ENCODE measurements around the gene GGCX. TPM values are rescaled to one million over a fixed set of nuclear protein-coding genes. Genes with fewer than 3 reads are reported as not detected.

Gene GGCX
- total RNA-seq, 2 experiments from 2014 or later = 20.8 to 22.8 TPM

DNA sequence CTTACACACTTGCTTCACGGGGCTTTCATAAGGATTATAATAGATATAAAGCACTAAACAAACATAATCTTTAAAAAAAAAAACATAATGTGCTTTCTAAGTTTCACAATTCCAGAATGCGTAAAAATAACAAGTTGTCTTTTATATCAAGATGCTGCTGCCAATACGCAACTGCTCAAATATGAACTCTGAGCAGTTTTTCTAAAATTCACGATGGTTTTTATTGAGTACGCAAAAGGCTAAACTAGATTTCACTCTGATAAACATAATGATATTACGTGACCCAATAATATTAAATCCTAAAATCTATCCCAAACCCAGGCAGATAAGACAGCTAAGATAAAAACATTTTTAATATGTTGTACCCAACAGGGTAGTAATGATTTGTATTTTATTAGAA is 47.0 kb downstream of the GGCX start:
- ChIA-PET CTCF (no interaction called here), POLR2A (no interaction called here)
- Mint-ChIP-seq H3K4me1 (no peaks in the 10 kb centered on the region), H3K27me3 (no peaks in the 10 kb centered on the region), H3K9me3 (no peaks in the 10 kb centered on the region), H3K27ac (no peak overlapping the region), H3K4me3 (no peak overlapping the region), H3K36me3 (ENCODE audit: low read depth) (no peaks in the 10 kb centered on the region)
- no peak for DNase-seq

DNA sequence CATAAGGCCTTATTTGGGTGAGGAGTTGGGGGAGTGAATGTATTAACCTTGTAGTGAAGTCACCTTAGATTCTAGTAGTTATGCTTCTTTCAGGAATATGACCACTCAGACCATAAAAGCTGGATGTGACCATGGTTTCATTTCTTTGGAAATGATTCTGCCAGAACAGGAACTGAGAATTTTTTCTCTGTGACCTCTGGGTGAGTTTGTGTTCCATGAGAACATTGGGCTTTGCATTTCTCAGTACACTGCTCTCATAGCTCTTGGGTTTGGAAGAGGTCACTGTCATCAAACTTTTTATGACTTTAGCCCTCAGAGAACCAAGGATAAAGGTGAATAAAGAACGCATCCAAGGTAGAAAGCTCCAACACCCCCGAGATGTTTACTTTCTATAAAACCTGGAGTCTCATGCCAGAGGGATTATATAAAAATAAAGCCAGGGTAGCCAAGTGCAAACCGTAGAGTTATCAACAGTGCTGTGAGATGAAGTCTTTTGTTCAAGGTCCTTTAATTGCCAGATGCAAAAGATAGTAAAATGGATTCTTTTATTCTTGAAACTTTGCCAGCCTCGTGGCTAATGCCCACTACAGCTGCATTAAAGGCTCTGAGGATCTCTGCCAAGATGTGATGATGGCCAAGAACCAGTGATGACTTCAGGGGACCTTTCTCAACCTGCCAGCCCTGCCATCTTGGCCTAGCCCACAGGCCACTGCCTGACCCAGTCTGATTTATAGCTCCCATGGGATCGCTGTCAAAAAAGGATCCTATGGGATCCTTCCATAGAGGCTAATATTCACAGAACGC is 50.1 kb downstream of the GGCX start:
- Mint-ChIP-seq H3K27ac (no peak overlapping the region), H3K9me3 (no peaks in the 10 kb centered on the region), H3K4me3 (no peak overlapping the region), H3K36me3 (ENCODE audit: low read depth) (no peaks in the 10 kb centered on the region), H3K27me3 (no peaks in the 10 kb centered on the region), H3K4me1 (no peaks in the 10 kb centered on the region)
- POLR2A ChIA-PET = interaction anchor here (1.1 kb wide), 1 partner anchor 28 kb away, joined by 3 read pairs; the partner anchor contains the start of gene MAT2A
- DNase-seq = no peak
- CTCF ChIA-PET = interaction anchor here (0.6 to 1.1 kb wide), 3 partner anchors 26 to 60 kb away, joined by 3 to 4 read pairs (median 3); no protein-coding TSS in a partner anchor

DNA sequence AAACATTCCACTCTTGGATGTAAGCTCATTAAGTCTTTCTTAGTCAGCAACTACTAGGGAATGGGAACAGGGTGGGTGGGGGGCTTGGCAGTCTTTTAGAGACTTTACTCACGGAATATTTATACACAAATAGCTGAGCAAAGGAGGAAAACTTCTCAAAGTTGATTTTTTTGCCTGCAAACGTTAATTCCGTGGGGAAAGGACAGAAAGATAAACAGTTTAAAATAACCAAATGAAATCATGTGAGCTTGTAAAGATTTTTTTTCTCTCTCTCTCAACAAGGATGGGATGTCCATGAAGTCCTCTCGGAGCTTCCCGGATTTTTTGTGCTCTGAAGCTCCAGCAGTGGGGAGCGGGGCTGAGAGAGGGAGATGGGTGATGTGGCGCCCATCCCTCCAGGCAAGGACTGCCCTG is 54.5 kb downstream of the GGCX start:
- Mint-ChIP-seq H3K9me3 (no peaks in the 10 kb centered on the region), H3K4me3 (no peak overlapping the region), H3K27me3 (no peaks in the 10 kb centered on the region), H3K4me1 (no peaks in the 10 kb centered on the region), H3K36me3 (ENCODE audit: low read depth) (no peaks in the 10 kb centered on the region), H3K27ac (no peak overlapping the region)
- ChIA-PET POLR2A (no interaction called here), CTCF (no interaction called here)
- no peak for DNase-seq

DNA sequence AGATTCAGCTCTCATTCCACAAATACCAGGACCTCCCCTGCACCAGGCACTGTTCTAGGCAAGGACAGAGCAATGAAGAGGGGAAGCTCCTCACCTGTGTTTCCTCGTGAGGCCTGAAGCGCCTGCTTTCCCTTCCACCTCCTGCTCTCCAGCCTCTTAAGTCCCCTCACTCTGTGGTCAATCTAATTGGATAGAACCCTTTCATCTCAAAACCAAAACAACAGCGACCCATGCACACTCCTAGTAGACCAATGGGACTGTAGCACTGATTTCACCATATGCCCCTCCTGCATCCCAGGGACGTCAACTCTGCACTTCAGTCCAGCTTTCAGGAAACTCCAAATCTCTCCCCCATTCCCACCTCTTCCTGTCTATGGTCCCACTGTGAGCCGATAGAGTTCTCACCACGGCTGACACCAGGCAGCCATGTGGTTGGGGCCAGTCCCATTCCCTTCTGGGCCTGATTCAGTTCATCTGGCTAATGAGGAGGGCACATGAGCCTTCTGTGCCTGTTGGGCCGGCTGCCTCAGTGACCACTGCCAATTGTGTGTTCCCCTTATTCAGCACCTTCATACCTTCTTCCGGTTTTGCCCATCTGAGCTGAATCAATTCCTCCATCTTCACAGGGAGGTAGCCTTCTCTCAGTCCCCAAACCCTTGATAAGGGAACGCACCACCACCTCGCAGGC is 55.6 kb downstream of the GGCX start:
- Mint-ChIP-seq H3K36me3 (ENCODE audit: low read depth) (no peaks in the 10 kb centered on the region), H3K27ac (no peak overlapping the region), H3K4me3 (no peak overlapping the region), H3K27me3 (no peaks in the 10 kb centered on the region), H3K4me1 (no peaks in the 10 kb centered on the region), H3K9me3 (no peaks in the 10 kb centered on the region)
- no peak for DNase-seq
- ChIA-PET POLR2A (no interaction called here), CTCF (interaction anchor here (0.8 to 1.6 kb wide), 3 partner anchors 14 to 51 kb away, joined by 3 read pairs; no protein-coding TSS in a partner anchor)

DNA sequence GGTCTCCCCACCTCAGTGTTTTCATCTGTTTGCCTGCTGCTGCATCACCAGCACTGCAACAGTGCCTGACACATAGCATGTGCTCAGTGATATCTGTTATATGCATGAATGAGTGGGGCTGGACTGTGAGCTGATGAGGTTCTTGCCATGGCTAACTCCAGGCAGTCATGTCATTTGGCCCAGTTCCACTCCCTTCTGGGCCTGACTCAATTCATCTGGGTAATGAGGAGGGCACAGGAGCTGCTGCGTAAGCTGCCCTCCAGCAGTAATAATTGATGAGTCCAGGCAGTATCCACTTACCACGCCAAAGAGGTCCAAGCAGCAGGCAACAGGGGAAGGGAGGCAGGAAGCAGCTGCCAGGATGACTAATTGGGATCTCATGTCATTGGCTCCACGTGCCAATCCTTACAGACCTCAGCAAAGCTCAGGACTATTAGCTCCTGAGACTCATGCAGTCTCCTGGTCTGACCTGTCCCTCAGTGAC is 56.5 kb downstream of the GGCX start:
- Mint-ChIP-seq H3K27me3 (no peaks in the 10 kb centered on the region), H3K4me1 (no peaks in the 10 kb centered on the region), H3K27ac (no peak overlapping the region), H3K36me3 (ENCODE audit: low read depth) (no peaks in the 10 kb centered on the region), H3K9me3 (no peaks in the 10 kb centered on the region), H3K4me3 (no peak overlapping the region)
- POLR2A ChIA-PET = no interaction called here
- no peak for DNase-seq
- CTCF ChIA-PET = interaction anchor here (1.3 to 1.6 kb wide), 2 partner anchors 41 to 52 kb away, joined by 3 read pairs; no protein-coding TSS in a partner anchor

DNA sequence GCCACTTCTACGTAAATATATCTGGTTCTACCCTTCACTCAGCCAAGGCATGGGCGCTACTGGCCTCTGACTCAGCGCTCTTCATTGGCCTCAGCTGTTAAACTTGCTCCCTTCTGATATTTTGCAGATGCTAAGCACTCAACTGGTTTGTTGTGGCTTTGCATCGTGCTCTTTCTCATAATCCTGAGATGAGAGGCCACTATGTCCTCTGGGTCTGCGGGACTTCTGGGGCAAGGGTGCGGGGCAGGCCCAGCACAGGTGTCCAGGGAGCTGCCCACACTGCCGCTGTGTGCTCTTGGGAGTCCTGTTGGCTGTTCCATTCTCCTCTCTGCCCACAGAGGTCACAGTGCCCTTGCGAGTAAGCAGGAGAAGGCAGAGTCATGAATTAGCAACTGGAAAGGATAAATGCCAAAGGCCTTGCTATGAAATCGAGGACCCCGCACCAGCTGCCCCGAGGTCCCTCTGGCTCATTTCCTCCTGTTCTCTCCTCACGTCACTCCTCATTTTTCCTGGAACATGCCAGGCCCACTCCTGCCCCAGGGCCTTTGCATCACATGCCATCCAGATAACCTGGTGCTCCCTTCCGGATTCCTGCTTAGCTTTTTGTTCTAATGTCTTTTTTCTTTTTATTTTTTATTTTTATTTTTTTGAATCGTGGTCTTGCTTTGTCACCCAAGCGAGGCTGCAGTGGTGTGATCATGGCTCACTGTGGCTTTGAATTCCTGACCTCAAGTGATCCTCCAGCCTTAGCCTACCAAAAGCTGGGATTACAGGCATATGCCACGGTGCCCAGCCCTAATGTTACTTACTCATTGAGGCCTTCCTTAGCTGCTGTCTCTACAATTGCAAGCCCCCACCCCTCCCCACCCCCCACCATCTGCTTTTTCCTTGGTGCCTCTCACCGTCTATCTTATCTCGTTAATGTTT is 57.2 kb downstream of the GGCX start:
- H3K36me3 Mint-ChIP-seq (ENCODE audit: low read depth) = no peaks in the 10 kb centered on the region
- no peak for DNase-seq
- H3K4me3 Mint-ChIP-seq = no peak overlapping the region
- no peaks in the 10 kb centered on the region for H3K9me3 Mint-ChIP-seq
- H3K4me1 Mint-ChIP-seq = no peaks in the 10 kb centered on the region
- ChIA-PET POLR2A (no interaction called here), CTCF (interaction anchor here (1.3 to 1.6 kb wide), 2 partner anchors 42 to 53 kb away, joined by 3 read pairs; no protein-coding TSS in a partner anchor)
- no peaks in the 10 kb centered on the region for H3K27me3 Mint-ChIP-seq
- H3K27ac Mint-ChIP-seq = no peak overlapping the region

DNA sequence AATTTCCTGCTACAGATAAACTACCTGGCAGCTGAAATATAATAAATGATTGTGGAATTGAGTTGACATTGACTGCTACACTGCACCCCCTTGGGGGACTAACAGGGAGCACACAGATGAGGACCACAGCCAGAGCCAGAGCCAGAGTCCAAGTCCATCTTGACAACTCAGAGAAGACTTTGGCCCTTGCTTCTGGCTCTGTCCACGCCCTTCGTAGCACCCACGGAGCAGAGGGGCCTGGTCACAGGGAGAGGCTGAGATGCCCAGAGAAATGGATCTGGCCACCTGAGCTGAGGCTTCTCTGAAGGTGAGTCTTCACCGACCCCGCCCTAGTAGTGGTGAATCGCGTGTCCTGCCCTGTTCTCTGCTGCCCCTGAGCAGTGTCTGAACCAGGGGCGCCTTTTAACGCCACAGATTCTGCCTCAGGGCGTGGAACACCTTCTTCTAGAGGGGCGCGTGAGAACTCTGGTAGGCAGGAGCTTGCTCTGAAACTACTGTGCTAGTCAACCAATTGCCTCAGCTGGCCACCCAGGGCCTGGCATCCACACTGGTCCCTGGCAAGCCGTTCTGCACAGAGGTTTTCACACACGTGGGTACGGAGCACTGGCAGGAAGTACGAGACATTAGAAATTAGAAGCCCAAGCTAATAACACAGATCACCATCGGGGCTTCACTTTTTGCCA is 58.0 kb downstream of the GGCX start:
- CTCF ChIA-PET = interaction anchor here (0.5 kb wide), 1 partner anchor 9 kb away, joined by 3 read pairs; no protein-coding TSS in a partner anchor
- Mint-ChIP-seq H3K4me3 (no peak overlapping the region), H3K36me3 (ENCODE audit: low read depth) (no peaks in the 10 kb centered on the region), H3K4me1 (no peaks in the 10 kb centered on the region), H3K9me3 (no peaks in the 10 kb centered on the region), H3K27me3 (no peaks in the 10 kb centered on the region), H3K27ac (no peak overlapping the region)
- POLR2A ChIA-PET = no interaction called here
- no peak for DNase-seq

DNA sequence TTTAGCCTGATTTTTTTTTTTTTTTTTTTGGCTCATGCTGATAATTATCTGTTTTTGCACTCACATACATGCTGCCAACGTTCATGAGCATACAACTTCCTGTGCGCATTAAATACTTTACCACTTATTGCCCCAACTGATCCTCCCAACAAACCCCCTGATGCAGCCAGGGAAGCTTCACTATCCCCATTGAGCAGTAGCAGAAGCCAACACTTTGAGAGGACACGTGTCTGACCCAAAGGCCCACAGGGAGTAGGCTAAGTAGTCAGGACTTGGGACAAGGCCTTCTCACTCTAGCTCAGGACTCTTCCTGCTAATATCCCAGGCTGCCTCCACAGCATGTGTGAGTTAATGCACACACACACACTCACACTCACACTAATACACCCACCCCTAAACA is 58.6 kb downstream of the GGCX start:
- Mint-ChIP-seq H3K36me3 (ENCODE audit: low read depth) (no peaks in the 10 kb centered on the region), H3K4me3 (no peak overlapping the region), H3K4me1 (no peaks in the 10 kb centered on the region), H3K27me3 (no peaks in the 10 kb centered on the region), H3K9me3 (no peaks in the 10 kb centered on the region), H3K27ac (no peak overlapping the region)
- ChIA-PET POLR2A (no interaction called here), CTCF (no interaction called here)
- DNase-seq = no peak

DNA sequence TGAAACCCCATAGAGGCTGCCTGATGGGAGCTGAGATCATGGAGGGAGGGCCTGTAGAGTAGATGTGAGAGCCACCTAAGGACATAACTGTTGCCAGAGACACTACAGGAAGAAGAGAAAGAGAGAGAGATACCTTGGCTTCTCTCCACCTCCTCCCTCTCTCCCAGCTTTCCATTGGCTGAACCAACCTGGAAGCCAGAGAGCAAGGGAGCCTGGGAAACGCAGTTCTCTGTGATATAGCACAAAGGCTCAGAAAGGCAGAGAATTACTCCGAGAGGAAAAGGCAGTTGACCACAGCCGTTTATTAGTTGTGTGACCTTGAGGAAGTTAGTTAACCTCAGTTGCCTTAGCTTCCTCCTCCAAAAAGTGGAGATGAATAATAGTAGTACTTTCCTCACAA is 60.0 kb downstream of the GGCX start:
- H3K4me3 Mint-ChIP-seq = no peak overlapping the region
- H3K36me3 Mint-ChIP-seq (ENCODE audit: low read depth) = no peaks in the 10 kb centered on the region
- no peak for DNase-seq
- CTCF ChIA-PET = no interaction called here
- POLR2A ChIA-PET = no interaction called here
- H3K27me3 Mint-ChIP-seq = no peaks in the 10 kb centered on the region
- H3K9me3 Mint-ChIP-seq = no peaks in the 10 kb centered on the region
- H3K27ac Mint-ChIP-seq = no peak overlapping the region
- no peaks in the 10 kb centered on the region for H3K4me1 Mint-ChIP-seq

DNA sequence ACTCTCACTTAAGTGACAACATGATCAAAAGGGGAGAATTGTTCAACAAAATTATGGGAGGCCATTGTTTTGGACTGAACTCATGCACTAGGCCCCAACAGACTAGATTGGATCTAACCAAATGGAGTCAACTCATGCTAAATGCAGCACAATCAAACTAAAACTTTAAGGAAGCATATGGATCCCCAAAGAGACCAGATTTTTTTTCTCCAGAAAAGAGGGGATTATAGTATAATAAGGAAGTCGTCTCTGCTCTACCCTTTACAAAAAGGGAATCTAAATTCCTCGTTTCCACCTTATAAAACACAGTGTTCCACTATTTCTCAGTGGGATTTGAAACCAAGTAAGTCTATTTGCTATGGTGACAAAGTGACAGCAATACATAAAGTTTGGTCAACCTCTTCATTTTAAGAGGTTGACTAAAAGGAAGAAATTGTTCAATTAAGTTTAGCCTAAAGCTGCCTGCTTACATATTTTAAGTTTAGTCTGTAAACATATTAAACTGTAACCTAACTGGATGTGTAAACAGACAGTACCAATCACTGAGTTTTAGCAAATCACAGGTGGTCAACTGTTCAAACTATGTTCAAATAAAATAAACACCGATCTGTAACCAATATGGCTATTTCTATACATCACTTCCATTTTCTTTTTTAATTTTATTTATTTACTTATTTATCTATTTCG is 63.2 kb downstream of the GGCX start:
- Mint-ChIP-seq H3K4me1 (no peaks in the 10 kb centered on the region), H3K27ac (no peak overlapping the region), H3K27me3 (no peaks in the 10 kb centered on the region), H3K36me3 (ENCODE audit: low read depth) (no peaks in the 10 kb centered on the region), H3K4me3 (no peak overlapping the region), H3K9me3 (no peaks in the 10 kb centered on the region)
- POLR2A ChIA-PET = no interaction called here
- no peak for DNase-seq
- CTCF ChIA-PET = no interaction called here

DNA sequence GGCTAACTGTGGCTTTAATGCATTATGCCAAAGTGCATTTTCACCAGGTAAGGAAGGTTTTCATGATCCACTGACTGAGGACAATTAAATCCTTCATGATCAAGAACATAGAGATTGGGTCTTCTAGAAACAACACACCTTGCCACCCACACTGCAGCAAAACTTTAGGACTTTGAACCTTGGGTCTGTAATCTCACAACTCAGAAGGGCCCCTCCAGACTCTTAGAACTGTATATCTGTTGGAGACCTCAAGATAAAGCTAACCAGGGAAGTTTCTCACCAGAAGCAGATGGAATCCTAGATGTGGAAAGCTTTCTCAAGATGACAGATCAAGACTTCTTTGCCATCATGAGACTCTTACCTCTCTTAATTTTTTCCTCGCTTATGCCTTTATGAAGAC is 64.9 kb downstream of the GGCX start:
- H3K27me3 Mint-ChIP-seq = no peaks in the 10 kb centered on the region
- CTCF ChIA-PET = interaction anchor here (1.4 kb wide), 1 partner anchor 19 kb away, joined by 3 read pairs; no protein-coding TSS in a partner anchor

More for the DNA sequence above, 64.9 kb downstream of the GGCX start:
- Mint-ChIP-seq H3K27ac (no peak overlapping the region), H3K36me3 (ENCODE audit: low read depth) (no peaks in the 10 kb centered on the region), H3K9me3 (no peaks in the 10 kb centered on the region), H3K4me1 (no peaks in the 10 kb centered on the region), H3K4me3 (no peak overlapping the region)
- DNase-seq = no peak
- POLR2A ChIA-PET = interaction anchor here (0.6 kb wide), 1 partner anchor 599 kb away, joined by 3 read pairs; no protein-coding TSS in a partner anchor

Data from activated CD4-positive, alpha-beta T cell treated with anti-CD3 and anti-CD28 coated beads, Interleukin-2, amount 10 ng/mL, durations not matched to agents 7 days and 5 days (primary cell).